PFSK-1 (cell line): ENCODE measurements around the gene PEX19.

Experiments
- POLR2AphosphoS5 ChIP-seq: IDR thresholded peaks from 2 replicates; pipeline ENCODE4 v1.6.1; 2012; ENCODE audit warnings: low read depth, mild to moderate bottlenecking, control low read depth, low read length, moderate library complexity
- TAF1 ChIP-seq: IDR thresholded peaks from 2 replicates; pipeline ENCODE4 v1.6.1; 2012; ENCODE audit warnings: low read length, control low read depth, borderline replicate concordance; ENCODE audit not compliant: insufficient read depth

DNA sequence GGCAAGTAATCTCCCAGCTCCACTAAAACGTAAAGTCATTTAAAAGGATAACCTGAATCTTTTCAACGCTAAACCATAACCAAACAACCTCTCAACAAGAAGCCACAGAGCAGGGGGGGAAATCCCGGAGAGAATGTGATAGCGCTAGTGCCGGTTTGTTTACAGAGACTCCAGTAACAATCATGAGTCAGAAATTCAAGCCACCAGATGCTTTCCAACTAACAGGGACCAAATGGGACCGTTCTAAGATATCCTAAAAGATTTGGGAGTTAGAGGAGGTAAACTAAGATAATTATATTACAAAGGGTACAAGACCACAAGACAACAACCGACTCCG lies 23.4 kb downstream of the PEX19 start:
- TF ChIP-seq TAF1 (no peak), POLR2AphosphoS5 (no peak)
